Measurements from ENCODE around the gene VWA5B1.

The VWA5B1 gene

GRCh38 chr1:20322081-20322824, 31.6 kb downstream of the VWA5B1 start:
- H3K4me3 ChIP-seq (ENCODE audit: low read depth, low read length): no peak overlapping the region
- TF ChIP-seq CTCF (IDR thresholded peaks at IDR 0.05; ENCODE audit: borderline replicate concordance, insufficient read depth, low read depth, low read length): no peak

- no peak overlapping the region for H3K4me3 ChIP-seq (ENCODE audit: low read depth, low read length)
Measured at GRCh38 chr1:20322825-20323612, 32.3 kb downstream of the VWA5B1 start.

GRCh38 chr1:20323613-20323920, 32.9 kb downstream of the VWA5B1 start:
- no peak overlapping the region for H3K4me3 ChIP-seq (ENCODE audit: low read depth, low read length)
- TF ChIP-seq CTCF (IDR thresholded peaks at IDR 0.05; ENCODE audit: borderline replicate concordance, insufficient read depth, low read depth, low read length): no peak

More at GRCh38 chr1:20322825-20323612, 32.3 kb downstream of the VWA5B1 start:
- no peak for TF ChIP-seq CTCF (IDR thresholded peaks at IDR 0.05; ENCODE audit: borderline replicate concordance, insufficient read depth, low read depth, low read length)

- no peak for TF ChIP-seq CTCF (IDR thresholded peaks at IDR 0.05; ENCODE audit: borderline replicate concordance, insufficient read depth, low read depth, low read length)
- no peak overlapping the region for H3K4me3 ChIP-seq (ENCODE audit: low read depth, low read length)
Measured at GRCh38 chr1:20324704-20325406, 34.2 kb downstream of the VWA5B1 start.

- H3K4me3 ChIP-seq (ENCODE audit: low read depth, low read length): no peak overlapping the region
- no peak for TF ChIP-seq CTCF (IDR thresholded peaks at IDR 0.05; ENCODE audit: borderline replicate concordance, insufficient read depth, low read depth, low read length)
Measured at GRCh38 chr1:20325407-20325843, 34.8 kb downstream of the VWA5B1 start.

GRCh38 chr1:20325844-20326420, 35.3 kb downstream of the VWA5B1 start:
- TF ChIP-seq CTCF (IDR thresholded peaks at IDR 0.05; ENCODE audit: borderline replicate concordance, insufficient read depth, low read depth, low read length): no peak
- H3K4me3 ChIP-seq (ENCODE audit: low read depth, low read length): no peak overlapping the region
